K562 (cell line): ENCODE measurements around the gene U2AF1L4. TPM values are rescaled to one million over a fixed set of nuclear protein-coding genes. Genes with fewer than 3 reads are reported as not detected.
A peak's percentile ranks its signal among the peaks of the same experiment; 100 is the strongest.

Source experiments
- ASH1L ChIP-seq: fragments of 450-650 bp; IDR thresholded peaks from 2 replicates; pipeline ENCODE4 v1.6.1; 2018; ENCODE audit warnings: borderline replicate concordance, mild to moderate bottlenecking, low read depth; ENCODE audit not compliant: partially characterized antibody
- CTBP1 ChIP-seq: fragments of 450-650 bp; IDR thresholded peaks from 2 replicates; pipeline ENCODE4 v1.6.1; 2016; ENCODE audit warnings: borderline replicate concordance
- GATAD2A ChIP-seq: fragments of 450-650 bp; IDR thresholded peaks from 2 replicates; pipeline ENCODE4 v1.6.1; 2017
- HNRNPH1 ChIP-seq: fragments of 200-400 bp; formaldehyde crosslinking; optimal IDR thresholded peaks from 2 replicates; pipeline ENCODE3; 2017; ENCODE audit warnings: low read depth, mild to moderate bottlenecking, low read length, moderate library complexity
- LARP7 ChIP-seq: fragments of 450-650 bp; IDR thresholded peaks from 2 replicates; pipeline ENCODE4 v1.6.1; 2016
- LEF1 ChIP-seq: fragments of 450-650 bp; IDR thresholded peaks from 2 replicates; pipeline ENCODE4 v1.6.1; 2016; ENCODE audit warnings: mild to moderate bottlenecking
- MAZ ChIP-seq, 2 experiments: fragments of 450-650 bp in 1 of 2; sonication (generic) in 1 of 2; formaldehyde crosslinking; IDR thresholded peaks in 1 of 2; conservative IDR thresholded peaks in 1 of 2; 2 replicates each; pipeline versions ENCODE4 v1.4.0 to v1.5.0; 2020; ENCODE audit warnings: mild to moderate bottlenecking in 1 of 2, missing genetic modification reagents in 1 of 2
- MTA2 ChIP-seq: fragments of 450-650 bp; IDR thresholded peaks from 2 replicates; pipeline ENCODE4 v1.6.1; 2016; ENCODE audit warnings: low read depth
- NBN ChIP-seq: fragments of 450-650 bp; IDR thresholded peaks from 2 replicates; pipeline ENCODE4 v1.6.1; 2016; ENCODE audit warnings: low read depth, mild to moderate bottlenecking
- ZC3H8 ChIP-seq: fragments of 450-650 bp; IDR thresholded peaks from 2 replicates; pipeline ENCODE4 v1.6.1; 2017
- ZNF24 ChIP-seq: fragments of 450-650 bp; IDR thresholded peaks from 2 replicates; pipeline ENCODE4 v1.6.1; 2016
- polyA plus RNA-seq, 8 experiments: library from polyadenylated mRNA; depleted of rRNA in 4 of 8; stranded (reverse) in 5 of 8; unstranded in 3 of 8; fragments of >200 nt; fragmentation: Nextera tagmentation in 2 of 8; fragmentation: Illumina TruSeq in 1 of 8; extraction: Ambion mirVana in 2 of 8; extraction: Trizol in 1 of 8; gene quantifications; 2 replicates each; pipeline versions ENCODE4 v1.2.1 to v1.2.3, GENCODE V29; 2011 to 2014; ENCODE audit warnings: inconsistent platforms in 1 of 8, missing spikeins in 1 of 8
- total RNA-seq, 7 experiments: library from RNA; depleted of rRNA in 6 of 7; stranded (reverse); fragments of >200 nt in 6 of 7; fragmentation: Illumina TruSeq in 2 of 7; extraction: Trizol in 2 of 7; gene quantifications; 2 replicates each; pipeline versions ENCODE4 v1.2.1 to v1.2.3, GENCODE V29; 2011 to 2021; ENCODE audit warnings: low replicate concordance in 1 of 7
- TF ChIP-seq, protein P1 (sequence below), 2 experiments: fragments of 450-650 bp; IDR thresholded peaks; 2 replicates each; pipeline ENCODE4 v1.6.1; 2016; ENCODE audit warnings: mild to moderate bottlenecking in 2 of 2, borderline replicate concordance in 1 of 2, low read depth in 1 of 2, moderate library complexity in 1 of 2
- TF ChIP-seq, protein P2 (sequence below): fragments of 250-450 bp; sonication (Bioruptor Pico); IDR thresholded peaks from 2 replicates; pipeline ENCODE4 v1.8.0; 2021; ENCODE audit warnings: borderline replicate concordance, mild to moderate bottlenecking, moderate library complexity; ENCODE audit not compliant: poor library complexity, severe bottlenecking
- TF ChIP-seq, protein P3 (sequence below): fragments of 450-650 bp; formaldehyde crosslinking; IDR thresholded peaks from 2 replicates; pipeline ENCODE4 v1.4.0; 2022; ENCODE audit warnings: missing genetic modification characterization
- TF ChIP-seq, protein P4 (sequence below): IDR thresholded peaks from 2 replicates; pipeline ENCODE4 v1.6.1; 2011; ENCODE audit warnings: borderline replicate concordance, low read depth, mild to moderate bottlenecking, moderate library complexity, low read length; ENCODE audit not compliant: insufficient read depth, poor library complexity, severe bottlenecking

The U2AF1L4 gene
- total and polyA plus RNA-seq, 9 of the 15 experiments (the other 6 are each of a cell fraction or from before 2014, with no cell fraction given), result 8.4 to 19.5 (median 12.6) TPM

DNA sequence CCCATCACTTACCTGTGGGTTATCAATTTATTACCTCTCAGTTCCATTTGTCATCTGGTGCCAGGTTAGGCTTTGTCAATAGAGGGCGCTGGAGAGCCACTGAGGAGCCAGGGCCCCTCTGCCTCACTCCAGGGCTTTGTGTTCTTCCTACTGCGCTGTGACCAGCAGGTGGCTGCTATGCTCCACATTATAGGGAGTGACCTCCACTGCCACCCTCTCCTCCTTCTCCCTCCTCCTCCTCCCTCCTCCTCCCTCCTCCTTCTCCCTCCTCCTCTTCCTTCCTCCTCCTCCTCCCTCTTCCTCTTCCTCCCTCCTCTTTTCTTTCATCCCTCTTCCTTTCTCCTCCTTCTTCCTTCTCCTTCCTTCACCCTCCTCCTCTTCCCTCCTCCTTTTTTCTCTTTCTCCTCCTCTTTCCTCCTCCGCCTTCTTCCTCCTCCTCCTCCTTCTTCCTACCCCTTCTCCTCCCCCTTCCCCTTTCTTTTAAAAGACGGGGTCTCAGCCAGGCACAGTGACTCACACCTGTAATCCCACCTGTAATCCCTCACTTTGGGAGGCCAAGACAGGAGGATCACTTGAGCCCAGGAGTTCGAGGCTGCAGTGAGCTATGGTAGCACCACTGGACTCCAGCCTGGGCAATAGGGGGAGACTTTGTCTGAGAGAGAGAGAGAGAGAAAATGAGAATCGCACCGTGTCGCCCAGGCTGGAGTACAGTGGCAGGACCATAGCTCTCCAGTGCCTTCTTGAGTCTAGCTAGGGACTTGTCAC lies 51.2 kb downstream of the U2AF1L4 start (continued):
- TF ChIP-seq, protein P1, sequence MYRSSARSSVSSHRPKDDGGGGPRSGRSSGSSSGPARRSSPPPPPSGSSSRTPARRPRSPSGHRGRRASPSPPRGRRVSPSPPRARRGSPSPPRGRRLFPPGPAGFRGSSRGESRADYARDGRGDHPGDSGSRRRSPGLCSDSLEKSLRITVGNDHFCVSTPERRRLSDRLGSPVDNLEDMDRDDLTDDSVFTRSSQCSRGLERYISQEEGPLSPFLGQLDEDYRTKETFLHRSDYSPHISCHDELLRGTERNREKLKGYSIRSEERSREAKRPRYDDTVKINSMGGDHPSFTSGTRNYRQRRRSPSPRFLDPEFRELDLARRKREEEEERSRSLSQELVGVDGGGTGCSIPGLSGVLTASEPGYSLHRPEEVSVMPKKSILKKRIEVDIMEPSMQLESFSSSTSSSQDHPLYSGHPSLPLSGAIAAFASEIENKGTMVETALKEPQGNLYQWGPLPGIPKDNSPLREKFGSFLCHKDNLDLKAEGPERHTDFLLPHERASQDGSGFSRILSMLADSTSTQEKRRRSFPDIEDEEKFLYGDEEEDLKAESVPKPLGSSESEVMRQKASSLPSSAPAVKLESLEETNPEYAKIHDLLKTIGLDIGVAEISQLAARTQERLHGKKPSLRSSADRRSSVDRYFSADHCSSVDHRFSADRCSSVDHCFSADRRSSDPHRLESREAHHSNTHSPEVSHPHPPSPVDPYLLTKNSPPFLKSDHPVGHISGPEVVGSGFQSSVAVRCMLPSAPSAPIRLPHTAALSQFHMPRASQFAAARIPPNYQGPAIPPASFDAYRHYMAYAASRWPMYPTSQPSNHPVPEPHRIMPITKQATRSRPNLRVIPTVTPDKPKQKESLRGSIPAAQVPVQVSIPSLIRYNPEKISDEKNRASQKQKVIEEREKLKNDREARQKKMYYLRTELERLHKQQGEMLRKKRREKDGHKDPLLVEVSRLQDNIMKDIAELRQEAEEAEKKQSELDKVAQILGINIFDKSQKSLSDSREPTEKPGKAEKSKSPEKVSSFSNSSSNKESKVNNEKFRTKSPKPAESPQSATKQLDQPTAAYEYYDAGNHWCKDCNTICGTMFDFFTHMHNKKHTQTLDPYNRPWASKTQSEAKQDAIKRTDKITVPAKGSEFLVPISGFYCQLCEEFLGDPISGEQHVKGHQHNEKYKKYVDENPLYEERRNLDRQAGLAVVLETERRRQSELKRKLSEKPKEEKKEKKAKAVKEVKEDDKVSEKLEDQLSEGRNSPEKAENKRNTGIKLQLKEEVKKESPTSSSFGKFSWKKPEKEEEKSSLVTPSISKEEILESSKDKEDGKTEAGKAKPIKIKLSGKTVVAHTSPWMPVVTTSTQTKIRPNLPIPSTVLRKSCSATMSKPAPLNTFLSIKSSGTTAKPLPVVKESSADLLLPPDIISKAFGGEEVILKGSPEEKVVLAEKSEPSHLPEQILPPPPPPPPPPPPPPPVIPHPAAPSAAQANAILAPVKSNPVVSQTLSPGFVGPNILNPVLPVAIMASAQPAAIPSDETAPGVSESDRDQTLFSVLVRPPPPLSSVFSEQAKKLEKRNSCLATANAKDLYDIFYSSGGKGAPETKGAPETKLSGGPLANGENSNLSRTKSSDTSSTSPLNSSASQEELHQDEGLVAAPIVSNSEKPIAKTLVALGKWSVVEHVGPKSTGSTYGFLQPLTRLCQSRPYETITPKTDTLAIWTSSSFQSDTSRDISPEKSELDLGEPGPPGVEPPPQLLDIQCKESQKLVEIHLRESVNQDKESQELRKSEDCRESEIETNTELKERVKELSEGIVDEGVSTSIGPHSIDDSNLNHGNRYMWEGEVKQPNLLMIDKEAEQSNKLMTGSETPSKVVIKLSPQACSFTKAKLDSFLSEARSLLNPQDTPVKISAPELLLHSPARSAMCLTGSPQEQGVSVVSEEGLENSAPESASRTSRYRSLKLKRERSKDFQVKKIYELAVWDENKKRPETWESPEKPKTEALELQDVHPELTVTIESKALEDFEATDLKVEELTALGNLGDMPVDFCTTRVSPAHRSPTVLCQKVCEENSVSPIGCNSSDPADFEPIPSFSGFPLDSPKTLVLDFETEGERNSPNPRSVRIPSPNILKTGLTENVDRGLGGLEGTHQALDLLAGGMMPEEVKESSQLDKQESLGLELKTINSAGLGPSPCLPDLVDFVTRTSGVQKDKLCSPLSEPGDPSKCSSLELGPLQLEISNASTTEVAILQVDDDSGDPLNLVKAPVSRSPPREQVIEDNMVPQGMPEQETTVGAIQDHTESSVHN (IDR thresholded peaks at IDR 0.05; ENCODE audit: borderline replicate concordance in 1 of 2, low read depth in 1 of 2), result no peak
- TF ChIP-seq, protein P2, sequence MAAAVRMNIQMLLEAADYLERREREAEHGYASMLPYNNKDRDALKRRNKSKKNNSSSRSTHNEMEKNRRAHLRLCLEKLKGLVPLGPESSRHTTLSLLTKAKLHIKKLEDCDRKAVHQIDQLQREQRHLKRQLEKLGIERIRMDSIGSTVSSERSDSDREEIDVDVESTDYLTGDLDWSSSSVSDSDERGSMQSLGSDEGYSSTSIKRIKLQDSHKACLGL, result no peak
- TF ChIP-seq, protein P3, sequence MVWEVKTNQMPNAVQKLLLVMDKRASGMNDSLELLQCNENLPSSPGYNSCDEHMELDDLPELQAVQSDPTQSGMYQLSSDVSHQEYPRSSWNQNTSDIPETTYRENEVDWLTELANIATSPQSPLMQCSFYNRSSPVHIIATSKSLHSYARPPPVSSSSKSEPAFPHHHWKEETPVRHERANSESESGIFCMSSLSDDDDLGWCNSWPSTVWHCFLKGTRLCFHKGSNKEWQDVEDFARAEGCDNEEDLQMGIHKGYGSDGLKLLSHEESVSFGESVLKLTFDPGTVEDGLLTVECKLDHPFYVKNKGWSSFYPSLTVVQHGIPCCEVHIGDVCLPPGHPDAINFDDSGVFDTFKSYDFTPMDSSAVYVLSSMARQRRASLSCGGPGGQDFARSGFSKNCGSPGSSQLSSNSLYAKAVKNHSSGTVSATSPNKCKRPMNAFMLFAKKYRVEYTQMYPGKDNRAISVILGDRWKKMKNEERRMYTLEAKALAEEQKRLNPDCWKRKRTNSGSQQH (CRISPR knock-in tag), result peak; percentile 97
- TF ChIP-seq ASH1L, result no peak
- peak; percentile 60 for TF ChIP-seq MTA2
- TF ChIP-seq, protein P4, sequence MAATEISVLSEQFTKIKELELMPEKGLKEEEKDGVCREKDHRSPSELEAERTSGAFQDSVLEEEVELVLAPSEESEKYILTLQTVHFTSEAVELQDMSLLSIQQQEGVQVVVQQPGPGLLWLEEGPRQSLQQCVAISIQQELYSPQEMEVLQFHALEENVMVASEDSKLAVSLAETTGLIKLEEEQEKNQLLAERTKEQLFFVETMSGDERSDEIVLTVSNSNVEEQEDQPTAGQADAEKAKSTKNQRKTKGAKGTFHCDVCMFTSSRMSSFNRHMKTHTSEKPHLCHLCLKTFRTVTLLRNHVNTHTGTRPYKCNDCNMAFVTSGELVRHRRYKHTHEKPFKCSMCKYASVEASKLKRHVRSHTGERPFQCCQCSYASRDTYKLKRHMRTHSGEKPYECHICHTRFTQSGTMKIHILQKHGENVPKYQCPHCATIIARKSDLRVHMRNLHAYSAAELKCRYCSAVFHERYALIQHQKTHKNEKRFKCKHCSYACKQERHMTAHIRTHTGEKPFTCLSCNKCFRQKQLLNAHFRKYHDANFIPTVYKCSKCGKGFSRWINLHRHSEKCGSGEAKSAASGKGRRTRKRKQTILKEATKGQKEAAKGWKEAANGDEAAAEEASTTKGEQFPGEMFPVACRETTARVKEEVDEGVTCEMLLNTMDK, result peak; percentile 52
- TF ChIP-seq GATAD2A, result 0 out of 2 replicates have a peak, but pooled peaks have one; percentile 67
- 0 out of 2 replicates have a peak, but pooled peaks have one; percentile 25 for TF ChIP-seq LEF1
- peak; percentile 54; the same call in 1 of the 2 replicates for TF ChIP-seq ZC3H8
- TF ChIP-seq MAZ (CRISPR knock-in tag; conservative IDR thresholded peaks at IDR 0.05 in 1 of 2, IDR thresholded peaks at IDR 0.05 in 1 of 2), result peak in 1 of 2 experiments; percentile 87; a peak in 3 of 4 replicates
- TF ChIP-seq CTBP1, result peak; percentile 48; the same call in 1 of the 2 replicates
- no peak for TF ChIP-seq HNRNPH1
- 0 out of 2 replicates have a peak, but pooled peaks have one; percentile 67 for TF ChIP-seq NBN
- TF ChIP-seq ZNF24, result no peak
- 0 out of 2 replicates have a peak, but pooled peaks have one; percentile 28 for TF ChIP-seq LARP7
